K562 (cell line): ENCODE results near the gene ABCC10. TPM values are rescaled to one million over a fixed set of nuclear protein-coding genes. Genes with fewer than 3 reads are reported as not detected.

ENCODE experiments used
- ATAC-seq: fragments of 200-7000 bp; cut with Tn5 transposase; 3 replicates; pipeline ENCODE4 v1.9.1; 2020; ENCODE audit warnings: moderate library complexity
- BruUV-seq: library from RNA; stranded (reverse); fragments of 400-500 nt; replicated peaks from 2 replicates; lab custom pipeline; 2021; lab: Mats Ljungman, UMichigan
- CTCF ChIA-PET: fragments of 300-600 bp; formaldehyde crosslinking; extraction: SDS; loops from one replicate; lab custom pipeline; 2021; ENCODE audit warnings: low intra/inter-chr PET ratio; lab: Yijun Ruan, JAX
- POLR2A ChIA-PET: fragments of 300-600, 350-650 bp; sonication (Branson Sonifier 250); formaldehyde crosslinking; extraction: SDS; loops from one replicate; lab custom pipeline; 2021; ENCODE audit warnings: antibody characterized with exemption, inconsistent platforms; lab: Yijun Ruan, JAX
- DNase-seq, 4 experiments: peaks; one replicate each; pipeline versions ENCODE4 v3.0.0 to v3.0.0-alpha.2; 2011 to 2018; ENCODE audit warnings: low spot score in 3 of 4, mixed read lengths in 3 of 4; ENCODE audit errors: extremely low read depth in 1 of 4
- FAIRE-seq: peaks from 2 replicates; lab custom pipeline; 2011; peaks lifted over from hg19 to GRCh38; lab: Jason Lieb, UNC
- H2AFZ ChIP-seq: 2 replicates; pipeline ENCODE4 v1.6.0; 2011; ENCODE audit warnings: low read depth, low read length, control low read depth, inconsistent platforms
- H3K27ac ChIP-seq: fragments of 200-600 bp; 3 replicates; pipeline ENCODE4 v1.8.0; 2011; ENCODE audit warnings: low read depth, mild to moderate bottlenecking, control low read depth, inconsistent platforms, low read length, moderate library complexity, mixed read lengths; ENCODE audit errors: extremely low read depth
- H3K27me3 ChIP-seq, 2 experiments: fragments of 300-600 bp in 1 of 2; 2 replicates in 1 of 2; 3 replicates in 1 of 2; pipeline versions ENCODE4 v1.6.0 to v1.8.0; 2011; ENCODE audit warnings: inconsistent platforms in 2 of 2, low read length in 2 of 2, mild to moderate bottlenecking in 1 of 2, mixed read lengths in 1 of 2, moderate library complexity in 1 of 2; ENCODE audit not compliant: control insufficient read depth in 2 of 2, insufficient read depth in 2 of 2
- H3K36me3 ChIP-seq: fragments of 300-600 bp; 3 replicates; pipeline ENCODE4 v1.8.0; 2011; ENCODE audit warnings: mild to moderate bottlenecking, low read length, inconsistent platforms; ENCODE audit not compliant: control insufficient read depth, insufficient read depth
- H3K4me1 ChIP-seq, 2 experiments: fragments of 200-600 bp in 1 of 2; replicated peaks in 1 of 2; 2 replicates in 1 of 2; 3 replicates in 1 of 2; pipeline versions ENCODE4 v1.5.1 to v1.8.0; 2011; ENCODE audit warnings: inconsistent platforms in 2 of 2, low read length in 2 of 2, mild to moderate bottlenecking in 1 of 2, mixed read lengths in 1 of 2, moderate library complexity in 1 of 2; ENCODE audit not compliant: control insufficient read depth in 2 of 2, insufficient read depth in 2 of 2
- H3K4me2 ChIP-seq: 2 replicates; pipeline ENCODE4 v1.6.1; 2011; ENCODE audit warnings: low read length, control low read depth, inconsistent platforms, mixed read lengths; ENCODE audit not compliant: insufficient read depth
- H3K4me3 ChIP-seq: fragments of 200-600 bp; sonication (generic), shearing (Covaris generic); 2 replicates; pipeline ENCODE4 v1.5.1; 2016; ENCODE audit warnings: control low read depth, inconsistent platforms
- H3K79me2 ChIP-seq: fragments of 200-600 bp; 3 replicates; pipeline ENCODE4 v1.8.0; 2011; ENCODE audit warnings: low read length, inconsistent platforms; ENCODE audit not compliant: control insufficient read depth, insufficient read depth
- H3K9ac ChIP-seq, 2 experiments: 2 replicates each; pipeline versions ENCODE4 v1.6.0 to v1.6.1; 2011; ENCODE audit warnings: low read depth in 2 of 2, low read length in 2 of 2, control low read depth in 1 of 2, inconsistent platforms in 1 of 2, mild to moderate bottlenecking in 1 of 2, mixed read lengths in 1 of 2; ENCODE audit not compliant: insufficient read depth in 1 of 2
- H3K9me1 ChIP-seq: one replicate; pipeline ENCODE4 v1.6.0; 2011; ENCODE audit warnings: inconsistent platforms, mild to moderate bottlenecking, low read length, moderate library complexity; ENCODE audit not compliant: control insufficient read depth, insufficient read depth
- H3K9me3 ChIP-seq: replicated peaks from 2 replicates; pipeline ENCODE4 v1.5.1; 2011; ENCODE audit warnings: low read depth, low read length, inconsistent platforms; ENCODE audit not compliant: control insufficient read depth, insufficient read depth
- H4K20me1 ChIP-seq: replicated peaks from 2 replicates; pipeline ENCODE4 v1.6.1; 2011; ENCODE audit warnings: low read length, inconsistent platforms, mixed read lengths; ENCODE audit not compliant: control insufficient read depth, insufficient read depth
- CEBPG ChIP-seq, 3 experiments: fragments of 200-800 bp in 1 of 3; sonication (Bioruptor generic) in 1 of 3; sonication (generic) in 1 of 3; formaldehyde crosslinking in 1 of 3; IDR thresholded peaks in 2 of 3; conservative IDR thresholded peaks in 1 of 3; 2 replicates each; pipeline versions ENCODE4 v1.6.1 to v1.8.0; 2016 to 2022; ENCODE audit warnings: missing compliant biosample characterization in 2 of 3, missing genetic modification characterization in 2 of 3, mild to moderate bottlenecking in 1 of 3, missing genetic modification reagents in 1 of 3
- E2F4 ChIP-seq: sonication (generic); formaldehyde crosslinking; IDR thresholded peaks from 2 replicates; pipeline ENCODE4 v1.8.0; 2022; ENCODE audit warnings: mild to moderate bottlenecking, low read depth, missing genetic modification reagents
- FOXO4 ChIP-seq: fragments of 450-650 bp; formaldehyde crosslinking; IDR thresholded peaks from 2 replicates; pipeline ENCODE4 v1.4.0; 2020; ENCODE audit warnings: mild to moderate bottlenecking, moderate library complexity
- HDGF ChIP-seq: fragments of 450-650 bp; IDR thresholded peaks from 2 replicates; pipeline ENCODE4 v1.6.1; 2016
- HMG20B ChIP-seq: fragments of 250-450 bp; sonication (Bioruptor Pico); IDR thresholded peaks from 2 replicates; pipeline ENCODE4 v1.5.0; 2021; ENCODE audit warnings: mild to moderate bottlenecking
- LARP7 ChIP-seq: fragments of 450-650 bp; IDR thresholded peaks from 2 replicates; pipeline ENCODE4 v1.6.1; 2016
- MEIS2 ChIP-seq: fragments of 450-650 bp; IDR thresholded peaks from 2 replicates; pipeline ENCODE4 v1.6.1; 2014; ENCODE audit warnings: mild to moderate bottlenecking; ENCODE audit not compliant: partially characterized antibody
- NFATC3 ChIP-seq: fragments of 450-650 bp; IDR thresholded peaks from 2 replicates; pipeline ENCODE4 v1.6.1; 2017; ENCODE audit warnings: mild to moderate bottlenecking
- NFE2 ChIP-seq: IDR thresholded peaks from 2 replicates; pipeline ENCODE4 v1.6.1; 2014; ENCODE audit warnings: antibody characterized with exemption, low read depth
- NR2C2 ChIP-seq, 2 experiments: fragments of 200-800 bp in 1 of 2; sonication (Bioruptor generic) in 1 of 2; sonication (generic) in 1 of 2; formaldehyde crosslinking in 1 of 2; IDR thresholded peaks; 2 replicates each; pipeline versions ENCODE4 v1.6.1 to v1.8.0; 2016 to 2022; ENCODE audit warnings: mild to moderate bottlenecking in 1 of 2, missing compliant biosample characterization in 1 of 2, missing genetic modification characterization in 1 of 2, missing genetic modification reagents in 1 of 2
- NR4A1 ChIP-seq, 2 experiments: fragments of 250-450 bp in 1 of 2; fragments of 450-650 bp in 1 of 2; sonication (Bioruptor Pico) in 1 of 2; IDR thresholded peaks; 2 replicates each; pipeline versions ENCODE4 v1.4.0 to v1.6.1; 2016 to 2020; ENCODE audit warnings: mild to moderate bottlenecking in 2 of 2, missing compliant biosample characterization in 1 of 2, missing genetic modification characterization in 1 of 2, moderate library complexity in 1 of 2
- PHTF2 ChIP-seq: fragments of 250-450 bp; sonication (Bioruptor Pico); IDR thresholded peaks from 2 replicates; pipeline ENCODE4 v1.5.0; 2021; ENCODE audit warnings: mild to moderate bottlenecking
- RFX1 ChIP-seq: fragments of 450-650 bp; IDR thresholded peaks from 2 replicates; pipeline ENCODE4 v1.6.1; 2016; ENCODE audit warnings: mild to moderate bottlenecking, moderate library complexity
- TCFL5 ChIP-seq: fragments of 250-450 bp; sonication (Bioruptor Pico); conservative IDR thresholded peaks from 2 replicates; pipeline ENCODE4 v1.6.1; 2021; ENCODE audit warnings: mild to moderate bottlenecking, moderate library complexity, matching md5 sums
- USF1 ChIP-seq: sonication (generic); formaldehyde crosslinking; IDR thresholded peaks from 2 replicates; pipeline ENCODE4 v1.9.0; 2022; ENCODE audit warnings: mild to moderate bottlenecking, missing genetic modification reagents
- ZNF444 ChIP-seq: fragments of 250-450 bp; sonication (Bioruptor Pico); IDR thresholded peaks from 2 replicates; pipeline ENCODE4 v1.4.0; 2020; ENCODE audit warnings: mild to moderate bottlenecking, moderate library complexity
- ZNF589 ChIP-seq: fragments of 200-800 bp; sonication (Bioruptor generic); IDR thresholded peaks from 2 replicates; pipeline ENCODE4 v1.6.1; 2016; ENCODE audit warnings: low read depth, missing genetic modification characterization, missing compliant biosample characterization
- ZNF76 ChIP-seq: fragments of 250-450 bp; sonication (Bioruptor Pico); IDR thresholded peaks from 2 replicates; pipeline ENCODE4 v1.4.0; 2020; ENCODE audit warnings: mild to moderate bottlenecking, moderate library complexity, borderline replicate concordance
- WGBS: fragments of 100-300 bp; shearing (Covaris generic); methylation state at CpG from one replicate; pipeline ENCODE4 v1.1.6; 2016; ENCODE audit warnings: low coverage, mixed read lengths; ENCODE audit not compliant: insufficient coverage; ENCODE audit errors: missing lambda C conversion rate; 5-methylcytosine and 5-hydroxymethylcytosine counted together
- in situ Hi-C: fragments of 300-500 bp; cut with MboI; formaldehyde crosslinking; loops from 4 replicates; pipeline ENCODE4 v1.15.0; 2018; ENCODE audit warnings: inconsistent platforms, mixed read lengths
- intact Hi-C: fragments of 100-400 bp; cut with micrococcal nuclease; formaldehyde crosslinking; loops from 2 replicates; pipeline ENCODE4 v1.14.2; 2022
- polyA plus RNA-seq, 8 experiments: library from polyadenylated mRNA; depleted of rRNA in 4 of 8; stranded (reverse) in 5 of 8; unstranded in 3 of 8; fragments of >200 nt; fragmentation: Nextera tagmentation in 2 of 8; fragmentation: Illumina TruSeq in 1 of 8; extraction: Ambion mirVana in 2 of 8; extraction: Trizol in 1 of 8; gene quantifications; 2 replicates each; pipeline versions ENCODE4 v1.2.1 to v1.2.3, GENCODE V29; 2011 to 2014; ENCODE audit warnings: inconsistent platforms in 1 of 8, missing spikeins in 1 of 8
- total RNA-seq, 7 experiments: library from RNA; depleted of rRNA in 6 of 7; stranded (reverse); fragments of >200 nt in 6 of 7; fragmentation: Illumina TruSeq in 2 of 7; extraction: Trizol in 2 of 7; gene quantifications; 2 replicates each; pipeline versions ENCODE4 v1.2.1 to v1.2.3, GENCODE V29; 2011 to 2021; ENCODE audit warnings: low replicate concordance in 1 of 7

The ABCC10 gene
- total and polyA plus RNA-seq, 9 of the 15 experiments (the other 6 are each of a cell fraction or from before 2014, with no cell fraction given): 2.4 to 29.1 (median 13.7) TPM

GRCh38 chr6:43426928-43427405, 374 bp upstream of the ABCC10 start:
- intact Hi-C loops (no loop called here), in situ Hi-C loops (no loop called here)
- no peak for ATAC-seq
- Histone ChIP-seq H3K9me1 (no peaks in the 10 kb centered on the region), H3K9ac (peak overlapping the region; percentile 78 to 99), H3K4me1 (peaks cover 13 to 15% of the 10 kb centered on the region in 2 experiments), H3K27me3 (no peaks in the 10 kb centered on the region), H4K20me1 (no peaks in the 10 kb centered on the region), H3K36me3 (no peaks in the 10 kb centered on the region; the same call in 2 of the 3 replicates), H2AFZ (peak overlapping the region; percentile 100), H3K27ac (peak overlapping the region; percentile 73; the same call in 2 of the 3 replicates), H3K4me2 (peak overlapping the region; percentile 96), H3K4me3 (peak overlapping the region; percentile 69), H3K79me2 (peaks cover 14% of the 10 kb centered on the region), H3K9me3 (no peaks in the 10 kb centered on the region)
- ChIA-PET POLR2A (interaction anchor here (0.6 to 1.5 kb wide), 5 partner anchors 10 to 189 kb away, joined by 3 to 6 read pairs (median 3); no protein-coding TSS in a partner anchor), CTCF (interaction anchor here (0.5 kb wide), 1 partner anchor 31 kb away, joined by 3 read pairs; no protein-coding TSS in a partner anchor)
- no peak for DNase-seq
- no peak for FAIRE-seq
- WGBS: 79% methylated on average over 23 of the region's 23 CpGs
- BruUV-seq: no TSS peak
- TF ChIP-seq ZNF444 (CRISPR knock-in tag) (no peak), NR4A1 (CRISPR knock-in tag; IDR thresholded peaks at IDR 0.05) (no peak), NR4A1 (tag; IDR thresholded peaks at IDR 0.05) (peak; percentile 79; the same call in 1 of the 2 replicates), ZNF76 (CRISPR knock-in tag) (0 out of 2 replicates have a peak, but pooled peaks have one; percentile 26), PHTF2 (CRISPR knock-in tag) (no peak), NFE2 (0 out of 2 replicates have a peak, but pooled peaks have one; percentile 41), LARP7 (no peak), NFATC3 (no peak), RFX1 (no peak), E2F4 (CRISPR knock-in tag) (no peak), HMG20B (no peak), ZNF589 (CRISPR knock-in tag) (no peak), NR2C2 (CRISPR knock-in tag; IDR thresholded peaks at IDR 0.05) (0 out of 2 replicates have a peak, but pooled peaks have one; percentile 16), NR2C2 (tag; IDR thresholded peaks at IDR 0.05) (no peak), HDGF (no peak), CEBPG (CRISPR knock-in tag; IDR thresholded peaks at IDR 0.05) (no peak), CEBPG (tag; conservative IDR thresholded peaks at IDR 0.05 in 1 of 2, IDR thresholded peaks at IDR 0.05 in 1 of 2) (no peak), TCFL5 (CRISPR knock-in tag) (no peak), FOXO4 (CRISPR knock-in tag) (no peak), USF1 (CRISPR knock-in tag) (peak; percentile 51; the same call in 1 of the 2 replicates), MEIS2 (no peak)
